Measurements from ENCODE around the gene SLC34A2.

- TF ChIP-seq CTCF (IDR thresholded peaks at IDR 0.05), result no peak
- TF ChIP-seq POLR2A (IDR thresholded peaks at IDR 0.05), result no peak
Measured at GRCh38 chr4:25672756-25673155, 17.1 kb downstream of the SLC34A2 start.

Measured in suprapubic skin (tissue), 3 donors.